Measurements from ENCODE around the gene GAS7. TPM values are rescaled to one million over a fixed set of nuclear protein-coding genes. Genes with fewer than 3 reads are reported as not detected.

The GAS7 gene
- polyA plus RNA-seq, 1 donor (not counting 4 experiments of a cell fraction or from before 2014, with no cell fraction given), result 0.10 TPM

DNA sequence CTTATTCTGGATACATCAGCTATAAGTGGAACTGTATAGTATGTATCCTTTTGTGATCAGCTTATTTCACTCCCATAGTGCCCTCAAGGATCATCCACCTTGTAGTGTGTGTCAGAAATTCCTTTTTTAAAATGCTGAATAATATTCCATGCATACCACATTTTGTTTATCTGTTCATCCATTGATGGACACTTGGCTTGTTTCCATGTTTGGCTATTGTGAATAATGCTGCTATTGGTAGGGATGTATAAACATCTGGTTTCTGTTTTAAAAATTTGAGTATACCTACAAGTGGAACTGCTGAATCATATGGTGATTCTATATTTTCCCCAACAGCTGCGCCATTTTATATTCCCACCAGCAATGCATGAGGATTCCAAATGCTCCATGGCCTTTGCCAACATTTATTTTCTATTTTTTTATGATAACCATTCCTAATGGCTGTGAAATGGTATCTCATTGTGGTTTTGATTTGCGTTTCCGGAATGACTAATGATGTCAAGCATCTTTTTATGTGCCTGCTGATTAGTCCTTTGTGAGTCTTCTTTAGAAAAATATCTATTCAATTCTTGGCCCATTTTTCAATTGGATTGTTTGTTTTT is 304.9 kb downstream of the GAS7 start:
- Histone ChIP-seq H3K79me2 (ENCODE audit: control insufficient read depth, insufficient read depth, low read length) (no peaks in the 10 kb centered on the region), H4K20me1 (ENCODE audit: control insufficient read depth, extremely low read depth, insufficient read depth, low read length) (no peaks in the 10 kb centered on the region), H3K9me3 (ENCODE audit: control insufficient read depth, low read depth, low read length) (no peaks in the 10 kb centered on the region), H3K9ac (ENCODE audit: control insufficient read depth, extremely low read depth, insufficient read depth, low read length) (no peak overlapping the region), H3K27me3 (ENCODE audit: control insufficient read depth, extremely low read depth, insufficient read depth, low read length) (no peaks in the 10 kb centered on the region), H3K4me1 (ENCODE audit: control insufficient read depth, extremely low read depth, insufficient read depth, low read length) (no peaks in the 10 kb centered on the region), H3K27ac (ENCODE audit: control insufficient read depth, insufficient read depth, low read length) (no peak overlapping the region), H3K9me1 (ENCODE audit: control insufficient read depth, extremely low read depth, insufficient read depth, low read length) (no peaks in the 10 kb centered on the region), H3K4me2 (ENCODE audit: control insufficient read depth, extremely low read depth, insufficient read depth, low read depth, low read length) (no peak overlapping the region), H3K36me3 (ENCODE audit: control insufficient read depth in 2 of 2, extremely low read depth in 1 of 2, insufficient read depth in 2 of 2, low read length in 2 of 2) (no peaks in the 10 kb centered on the region), H2AFZ (ENCODE audit: control insufficient read depth, low read length) (no peak overlapping the region), H3K4me3 (ENCODE audit: control insufficient read depth in 2 of 3, extremely low read depth in 1 of 3, insufficient read depth in 2 of 3, low read depth in 1 of 3, low read length in 3 of 3) (no peak overlapping the region)
- dilution Hi-C loops (cut with MboI; ENCODE audit: extremely low pct_ligation_motif_present, low sequenced_read_pairs), result no loop called here
- DNase-seq (ENCODE audit: low read depth, low spot score) (no peak), FAIRE-seq (no peak)
- TF ChIP-seq, protein P1, sequence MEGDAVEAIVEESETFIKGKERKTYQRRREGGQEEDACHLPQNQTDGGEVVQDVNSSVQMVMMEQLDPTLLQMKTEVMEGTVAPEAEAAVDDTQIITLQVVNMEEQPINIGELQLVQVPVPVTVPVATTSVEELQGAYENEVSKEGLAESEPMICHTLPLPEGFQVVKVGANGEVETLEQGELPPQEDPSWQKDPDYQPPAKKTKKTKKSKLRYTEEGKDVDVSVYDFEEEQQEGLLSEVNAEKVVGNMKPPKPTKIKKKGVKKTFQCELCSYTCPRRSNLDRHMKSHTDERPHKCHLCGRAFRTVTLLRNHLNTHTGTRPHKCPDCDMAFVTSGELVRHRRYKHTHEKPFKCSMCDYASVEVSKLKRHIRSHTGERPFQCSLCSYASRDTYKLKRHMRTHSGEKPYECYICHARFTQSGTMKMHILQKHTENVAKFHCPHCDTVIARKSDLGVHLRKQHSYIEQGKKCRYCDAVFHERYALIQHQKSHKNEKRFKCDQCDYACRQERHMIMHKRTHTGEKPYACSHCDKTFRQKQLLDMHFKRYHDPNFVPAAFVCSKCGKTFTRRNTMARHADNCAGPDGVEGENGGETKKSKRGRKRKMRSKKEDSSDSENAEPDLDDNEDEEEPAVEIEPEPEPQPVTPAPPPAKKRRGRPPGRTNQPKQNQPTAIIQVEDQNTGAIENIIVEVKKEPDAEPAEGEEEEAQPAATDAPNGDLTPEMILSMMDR (optimal IDR thresholded peaks at IDR 0.05 in 1 of 3, IDR thresholded peaks at IDR 0.05 in 1 of 3, conservative IDR thresholded peaks at IDR 0.05 in 1 of 3; ENCODE audit: extremely low read depth in 1 of 3, insufficient read depth in 2 of 3, low read length in 3 of 3), result no peak
- no peak for TF ChIP-seq EZH2 (IDR thresholded peaks at IDR 0.05; ENCODE audit: low read length)

DNA sequence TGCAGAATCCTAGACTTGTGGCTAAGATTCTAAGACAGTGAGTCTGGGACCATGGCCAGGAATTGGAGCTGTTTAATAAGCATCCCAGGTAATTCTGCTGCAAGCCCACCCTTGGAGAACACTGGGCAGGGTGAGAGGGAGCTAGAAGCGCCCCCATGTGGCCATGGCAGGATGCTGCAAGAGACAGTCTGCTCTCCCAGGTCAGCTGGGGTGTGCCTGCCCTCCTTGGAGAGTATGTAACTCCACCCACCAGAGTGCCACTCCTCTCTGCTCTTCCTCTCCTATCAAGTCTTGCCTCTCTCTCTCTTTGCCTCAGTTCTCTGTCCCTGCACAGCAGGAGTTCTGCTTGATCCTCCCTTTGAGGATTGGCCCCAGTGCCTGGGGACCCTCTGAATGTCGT is 308.3 kb downstream of the GAS7 start:
- FAIRE-seq (no peak), DNase-seq (ENCODE audit: low read depth, low spot score) (no peak)
- H4K20me1 ChIP-seq (ENCODE audit: control insufficient read depth, extremely low read depth, insufficient read depth, low read length), result no peaks in the 10 kb centered on the region
- no peak overlapping the region for H3K4me3 ChIP-seq (ENCODE audit: control insufficient read depth in 2 of 3, extremely low read depth in 1 of 3, insufficient read depth in 2 of 3, low read depth in 1 of 3, low read length in 3 of 3)
- no peak overlapping the region for H3K4me2 ChIP-seq (ENCODE audit: control insufficient read depth, extremely low read depth, insufficient read depth, low read depth, low read length)
- no peaks in the 10 kb centered on the region for H3K79me2 ChIP-seq (ENCODE audit: control insufficient read depth, insufficient read depth, low read length)
- H3K4me1 ChIP-seq (ENCODE audit: control insufficient read depth, extremely low read depth, insufficient read depth, low read length), result no peaks in the 10 kb centered on the region
- no peaks in the 10 kb centered on the region for H3K27me3 ChIP-seq (ENCODE audit: control insufficient read depth, extremely low read depth, insufficient read depth, low read length)
- dilution Hi-C loops (cut with MboI; ENCODE audit: extremely low pct_ligation_motif_present, low sequenced_read_pairs), result no loop called here
- no peaks in the 10 kb centered on the region for H3K36me3 ChIP-seq (ENCODE audit: control insufficient read depth in 2 of 2, extremely low read depth in 1 of 2, insufficient read depth in 2 of 2, low read length in 2 of 2)
- no peak overlapping the region for H3K27ac ChIP-seq (ENCODE audit: control insufficient read depth, insufficient read depth, low read length)
- no peak overlapping the region for H3K9ac ChIP-seq (ENCODE audit: control insufficient read depth, extremely low read depth, insufficient read depth, low read length)
- no peaks in the 10 kb centered on the region for H3K9me1 ChIP-seq (ENCODE audit: control insufficient read depth, extremely low read depth, insufficient read depth, low read length)
- H3K9me3 ChIP-seq (ENCODE audit: control insufficient read depth, low read depth, low read length), result no peaks in the 10 kb centered on the region
- TF ChIP-seq, protein P1 (optimal IDR thresholded peaks at IDR 0.05 in 1 of 3, IDR thresholded peaks at IDR 0.05 in 1 of 3, conservative IDR thresholded peaks at IDR 0.05 in 1 of 3; ENCODE audit: extremely low read depth in 1 of 3, insufficient read depth in 2 of 3, low read length in 3 of 3), result peak in 2 of 3 experiments; percentile 47 to 56
- TF ChIP-seq EZH2 (IDR thresholded peaks at IDR 0.05; ENCODE audit: low read length), result no peak
- H2AFZ ChIP-seq (ENCODE audit: control insufficient read depth, low read length), result no peak overlapping the region

Data from keratinocyte (primary cell).